H1 (cell line): ENCODE measurements around the gene PPP2R3A. TPM values are rescaled to one million over a fixed set of nuclear protein-coding genes. Genes with fewer than 3 reads are reported as not detected.

Source experiments
- CTCF ChIA-PET: fragments of 300-600 bp; sonication (Branson Sonifier 250); formaldehyde crosslinking; loops from one replicate; lab custom pipeline; 2021; ENCODE audit not compliant: partially characterized antibody; lab: Charles Lee
- POLR2A ChIA-PET: fragments of 300-600 bp; sonication (Branson Sonifier 250); formaldehyde crosslinking; loops from one replicate; lab custom pipeline; 2021; ENCODE audit warnings: inconsistent platforms; ENCODE audit not compliant: partially characterized antibody; lab: Charles Lee
- DNase-seq, 2 experiments: peaks; one replicate each; pipeline versions ENCODE4 v3.0.0 to v3.0.0-alpha.2; 2010 to 2022; ENCODE audit warnings: low spot score in 2 of 2, low read depth in 1 of 2, mixed read lengths in 1 of 2
- FAIRE-seq: peaks from 2 replicates; lab custom pipeline; 2011; peaks lifted over from hg19 to GRCh38; lab: Jason Lieb, UNC
- H2AFZ ChIP-seq: 2 replicates; pipeline ENCODE4 v1.8.1; 2012; ENCODE audit warnings: low read length, inconsistent platforms
- H2AK5ac ChIP-seq: 2 replicates; pipeline ENCODE4 v1.6.1; 2013; ENCODE audit warnings: low read depth, low read length
- H2BK120ac ChIP-seq: replicated peaks from 2 replicates; pipeline ENCODE3; 2013; ENCODE audit warnings: low read depth, low read length, inconsistent platforms
- H2BK12ac ChIP-seq: 2 replicates; pipeline ENCODE4 v1.6.1; 2013; ENCODE audit warnings: low read depth, low read length
- H2BK15ac ChIP-seq: 2 replicates; pipeline ENCODE4 v1.6.1; 2013; ENCODE audit warnings: low read length
- H2BK20ac ChIP-seq: 2 replicates; pipeline ENCODE4 v1.6.1; 2013; ENCODE audit warnings: low read length
- H2BK5ac ChIP-seq: 2 replicates; pipeline ENCODE4 v1.6.1; 2013; ENCODE audit warnings: low read depth, low read length
- H3K14ac ChIP-seq: 2 replicates; pipeline ENCODE4 v1.6.1; 2013; ENCODE audit warnings: inconsistent platforms; ENCODE audit not compliant: insufficient read length
- H3K18ac ChIP-seq: 2 replicates; pipeline ENCODE4 v1.6.1; 2013; ENCODE audit warnings: low read length; ENCODE audit errors: extremely low read depth
- H3K23ac ChIP-seq: 2 replicates; pipeline ENCODE4 v1.6.1; 2013; ENCODE audit warnings: inconsistent platforms; ENCODE audit not compliant: insufficient read length
- H3K23me2 ChIP-seq: 2 replicates; pipeline ENCODE4 v1.6.1; 2013; ENCODE audit warnings: low read depth, low read length
- H3K27ac ChIP-seq: 2 replicates; pipeline ENCODE4 v1.6.1; 2011; ENCODE audit warnings: low read depth, low read length, inconsistent platforms
- H3K27me3 ChIP-seq, 4 experiments: replicated peaks in 1 of 4; 1 replicate in 1 of 4; 2 replicates in 3 of 4; pipeline versions ENCODE4 v1.6.1 to v1.8.1; 2011 to 2013; ENCODE audit warnings: low read length in 3 of 4, mild to moderate bottlenecking in 3 of 4, inconsistent platforms in 2 of 4, mixed read lengths in 2 of 4, moderate library complexity in 1 of 4; ENCODE audit not compliant: control insufficient read depth in 3 of 4, insufficient read depth in 3 of 4; ENCODE audit errors: extremely low read depth in 1 of 4
- H3K36me3 ChIP-seq, 4 experiments: 2 replicates each; pipeline versions ENCODE4 v1.6.1 to v1.8.1; 2011 to 2013; ENCODE audit warnings: mild to moderate bottlenecking in 4 of 4, low read length in 3 of 4, moderate library complexity in 2 of 4, control low read depth in 1 of 4, inconsistent platforms in 1 of 4; ENCODE audit not compliant: insufficient read depth in 4 of 4, control insufficient read depth in 2 of 4
- H3K4ac ChIP-seq: replicated peaks from 2 replicates; pipeline ENCODE3; 2013; ENCODE audit warnings: low read length, low read depth, mixed read lengths, inconsistent platforms; ENCODE audit not compliant: insufficient read length
- H3K4me1 ChIP-seq, 4 experiments: replicated peaks in 1 of 4; 1 replicate in 1 of 4; 2 replicates in 3 of 4; pipeline versions ENCODE4 v1.6.1 to v1.8.1; 2011 to 2013; ENCODE audit warnings: low read length in 3 of 4, inconsistent platforms in 2 of 4, mixed read lengths in 1 of 4; ENCODE audit not compliant: insufficient read depth in 4 of 4, control insufficient read depth in 3 of 4
- H3K4me2 ChIP-seq, 2 experiments: 2 replicates each; pipeline versions ENCODE4 v1.6.1 to v1.8.1; 2011 to 2013; ENCODE audit warnings: low read depth in 2 of 2, low read length in 2 of 2, control low read depth in 1 of 2, inconsistent platforms in 1 of 2, mild to moderate bottlenecking in 1 of 2; ENCODE audit not compliant: insufficient read depth in 1 of 2
- H3K4me3 ChIP-seq, 4 experiments: fragments of 200-600, 300-600 bp in 1 of 4; sonication (generic), shearing (Covaris generic), sonication (Bioruptor Twin) in 1 of 4; 2 replicates each; pipeline versions ENCODE4 v1.5.1 to v1.8.1; 2011 to 2016; ENCODE audit warnings: low read length in 4 of 4, low read depth in 3 of 4, control low read depth in 2 of 4, inconsistent platforms in 2 of 4, mild to moderate bottlenecking in 2 of 4, mixed read lengths in 1 of 4, moderate library complexity in 1 of 4; ENCODE audit not compliant: insufficient read depth in 2 of 4; ENCODE audit errors: extremely low read depth in 1 of 4
- H3K56ac ChIP-seq: replicated peaks from 2 replicates; pipeline ENCODE3; 2013; ENCODE audit warnings: low read depth, mild to moderate bottlenecking, mixed read lengths, low read length, inconsistent platforms; ENCODE audit not compliant: insufficient read length
- H3K79me1 ChIP-seq: 2 replicates; pipeline ENCODE4 v1.6.1; 2013; ENCODE audit warnings: low read depth, low read length, control low read depth
- H3K79me2 ChIP-seq, 2 experiments: 2 replicates each; pipeline versions ENCODE4 v1.6.1 to v1.8.1; 2012 to 2013; ENCODE audit warnings: low read length in 2 of 2, mild to moderate bottlenecking in 2 of 2, inconsistent platforms in 1 of 2; ENCODE audit not compliant: insufficient read depth in 2 of 2, control insufficient read depth in 1 of 2
- H3K9ac ChIP-seq, 4 experiments: replicated peaks in 1 of 4; 1 replicate in 1 of 4; 2 replicates in 3 of 4; pipeline versions ENCODE4 v1.6.1 to v1.8.1; 2011 to 2013; ENCODE audit warnings: low read depth in 3 of 4, low read length in 3 of 4, control low read depth in 2 of 4, mild to moderate bottlenecking in 2 of 4, moderate library complexity in 2 of 4, inconsistent platforms in 1 of 4; ENCODE audit errors: extremely low read depth in 1 of 4
- H3K9me3 ChIP-seq, 2 experiments: 2 replicates each; pipeline versions ENCODE4 v1.6.1 to v1.8.1; 2012 to 2013; ENCODE audit warnings: mild to moderate bottlenecking in 2 of 2, moderate library complexity in 2 of 2, control low read depth in 1 of 2, inconsistent platforms in 1 of 2, low read depth in 1 of 2, low read length in 1 of 2, mixed read lengths in 1 of 2; ENCODE audit not compliant: insufficient read depth in 2 of 2
- H4K20me1 ChIP-seq, 2 experiments: replicated peaks in 1 of 2; 2 replicates each; pipeline versions ENCODE3 to v1.8.1; 2011 to 2013; ENCODE audit warnings: inconsistent platforms in 2 of 2, low read length in 2 of 2, mild to moderate bottlenecking in 1 of 2; ENCODE audit not compliant: insufficient read depth in 2 of 2, control insufficient read depth in 1 of 2
- H4K5ac ChIP-seq: 2 replicates; pipeline ENCODE4 v1.6.1; 2013; ENCODE audit warnings: low read length, low read depth, mixed read lengths, inconsistent platforms; ENCODE audit not compliant: insufficient read length
- H4K8ac ChIP-seq: 2 replicates; pipeline ENCODE4 v1.8.0; 2013; ENCODE audit warnings: mild to moderate bottlenecking, moderate library complexity, low read length, inconsistent platforms; ENCODE audit not compliant: insufficient read depth; ENCODE audit errors: extremely low read depth
- H4K91ac ChIP-seq: replicated peaks from 2 replicates; pipeline ENCODE3; 2013; ENCODE audit warnings: low read length, mixed read lengths, inconsistent platforms; ENCODE audit not compliant: insufficient read length
- BACH1 ChIP-seq: IDR thresholded peaks from 2 replicates; pipeline ENCODE4 v1.6.1; 2012; ENCODE audit warnings: low read length, improper control_type of control experiment
- HDAC2 ChIP-seq, 2 experiments: fragments of 300-600 bp in 1 of 2; sonication (generic) in 1 of 2; IDR thresholded peaks; 2 replicates each; pipeline ENCODE4 v1.6.1; 2011 to 2012; ENCODE audit warnings: low read depth in 2 of 2, low read length in 2 of 2, mild to moderate bottlenecking in 2 of 2, moderate library complexity in 2 of 2, borderline replicate concordance in 1 of 2, inconsistent platforms in 1 of 2
- JUN ChIP-seq: IDR thresholded peaks from 2 replicates; pipeline ENCODE4 v1.6.1; 2011; ENCODE audit warnings: low read depth, mild to moderate bottlenecking, improper control_type of control experiment, low read length
- NRF1 ChIP-seq: IDR thresholded peaks from 2 replicates; pipeline ENCODE4 v1.6.1; 2011; ENCODE audit warnings: mild to moderate bottlenecking, low read depth, low read length, improper control_type of control experiment
- SIRT6 ChIP-seq: IDR thresholded peaks from one replicate; pipeline ENCODE4 v1.7.1; 2012; ENCODE audit warnings: low read length, inconsistent platforms
- SP1 ChIP-seq: IDR thresholded peaks from 2 replicates; pipeline ENCODE4 v1.6.1; 2011; ENCODE audit warnings: low read depth, low read length
- TAF7 ChIP-seq: optimal IDR thresholded peaks from 2 replicates; pipeline ENCODE3; 2011; ENCODE audit warnings: low read depth, mild to moderate bottlenecking, inconsistent platforms, low read length, moderate library complexity, borderline replicate concordance
- WGBS, 2 experiments: shearing (Covaris generic) in 1 of 2; methylation state at CpG; one replicate each; pipeline versions ENCODE4 v1.1.6 to v1.1.7; 2013 to 2015; ENCODE audit warnings: low lambda C conversion rate in 2 of 2, mixed read lengths in 2 of 2, inconsistent platforms in 1 of 2, low coverage in 1 of 2, missing lambda C conversion rate in 1 of 2; ENCODE audit not compliant: insufficient replicate concordance in 2 of 2, insufficient coverage in 1 of 2, insufficient read length in 1 of 2; ENCODE audit errors: extremely low coverage in 1 of 2, missing lambda C conversion rate in 1 of 2; 5-methylcytosine and 5-hydroxymethylcytosine counted together
- polyA plus RNA-seq, 7 experiments: library from polyadenylated mRNA; depleted of rRNA in 3 of 7; stranded (reverse) in 5 of 7; unstranded in 2 of 7; fragments of >200 nt in 5 of 7; fragments of 200-250 nt in 2 of 7; gene quantifications; 1 replicate in 5 of 7; 2 replicates in 1 of 7; 4 replicates in 1 of 7; pipeline versions ENCODE4 v1.2.1 to v1.2.3, GENCODE V29; 2011 to 2013; ENCODE audit warnings: missing spikeins in 2 of 7, mixed read lengths in 2 of 7
- total RNA-seq: library from RNA; stranded (reverse); fragmentation: NEBNext Ultra II Directional; extraction: Animal tissue kit (Norgen Biotek cat#: 25700); gene quantifications from 2 replicates; pipeline ENCODE4 v1.2.1, GENCODE V29; 2021
- TF ChIP-seq, protein P1 (sequence below): IDR thresholded peaks from 2 replicates; pipeline ENCODE4 v1.6.1; 2011; ENCODE audit warnings: low read depth, mild to moderate bottlenecking, low read length; ENCODE audit not compliant: insufficient read depth
- TF ChIP-seq, protein P2 (sequence below): IDR thresholded peaks from 2 replicates; pipeline ENCODE4 v1.6.1; 2012; ENCODE audit warnings: low read length, inconsistent platforms

PPP2R3A gene
- total and polyA plus RNA-seq, 2 of the 8 experiments (the other 6 are each of a cell fraction or from before 2014, with no cell fraction given) = 4.1 to 15.2 TPM

DNA sequence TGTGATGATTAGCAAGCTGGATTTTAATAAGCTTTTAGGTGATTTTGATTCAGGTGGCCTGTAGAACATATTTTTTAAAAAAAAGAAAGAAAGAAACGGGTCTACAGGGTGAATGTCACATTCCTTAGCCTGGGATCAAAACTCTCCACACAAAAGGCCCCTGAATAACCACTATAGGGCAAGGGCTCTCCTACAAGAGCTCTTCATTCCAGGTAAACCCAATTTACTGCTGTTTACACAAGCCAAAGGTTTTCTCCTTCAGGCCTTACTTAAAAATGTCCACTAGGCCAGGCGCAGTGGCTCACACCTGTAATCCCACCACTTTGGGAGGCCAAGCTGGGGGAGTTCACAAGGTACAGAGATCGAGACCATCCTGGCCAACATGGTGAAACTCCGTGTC, 222.3 kb downstream of the PPP2R3A start:
- no peak overlapping the region for H4K8ac ChIP-seq
- no peaks in the 10 kb centered on the region for H3K27me3 ChIP-seq
- H3K14ac ChIP-seq = no peak overlapping the region
- POLR2A ChIA-PET = interaction anchor here (0.5 to 12.1 kb wide), 4 partner anchors 8 to 769 kb away, joined by 3 to 86 read pairs (median 3); partner anchors contain the start of gene MSL2
- CTCF ChIA-PET = interaction anchor here (0.7 kb wide), 1 partner anchor 58 kb away, joined by 3 read pairs; no protein-coding TSS in a partner anchor
- H3K4me3 ChIP-seq = no peak overlapping the region
- no peaks in the 10 kb centered on the region for H3K23me2 ChIP-seq
- no peak overlapping the region for H4K91ac ChIP-seq
- no peak overlapping the region for H3K27ac ChIP-seq
- H3K4me1 ChIP-seq = peaks cover 0 to 10% (median 4%) of the 10 kb centered on the region in 4 experiments; a peak in 4 of 7 replicates
- peaks cover 56 to 100% of the 10 kb centered on the region in 2 experiments for H3K79me2 ChIP-seq
- H2AK5ac ChIP-seq = peak overlapping the region; percentile 53; the same call in 1 of the 2 replicates
- no peak overlapping the region for H3K9ac ChIP-seq
- H2BK120ac ChIP-seq = no peak overlapping the region
- no peak overlapping the region for H2AFZ ChIP-seq
- no peak overlapping the region for H2BK12ac ChIP-seq
- no peak overlapping the region; the same call in 1 of the 2 replicates for H3K18ac ChIP-seq
- no peak overlapping the region for H3K23ac ChIP-seq
- H3K4me2 ChIP-seq = peak overlapping the region in 1 of 2 experiments; percentile 23; a peak in 1 of 4 replicates
- no peak overlapping the region for H2BK20ac ChIP-seq
- no peak overlapping the region for H4K5ac ChIP-seq
- no peak for DNase-seq
- no peaks in the 10 kb centered on the region for H3K9me3 ChIP-seq
- H3K36me3 ChIP-seq = no peaks in the 10 kb centered on the region
- no peak overlapping the region for H3K4ac ChIP-seq
- peaks cover 6% of the 10 kb centered on the region; the same call in 1 of the 2 replicates for H3K79me1 ChIP-seq
- no peak overlapping the region for H2BK15ac ChIP-seq
- 78% methylated on average over 4 of the region's 4 CpGs; no CpG with 5 or more reads in 1 of the 2 experiments for WGBS, 2 experiments
- peaks cover 22 to 31% of the 10 kb centered on the region in 2 experiments for H4K20me1 ChIP-seq
- no peak overlapping the region for H3K56ac ChIP-seq
- FAIRE-seq = no peak
- no peak overlapping the region for H2BK5ac ChIP-seq
- no peak for TF ChIP-seq BACH1
- TF ChIP-seq HDAC2 (IDR thresholded peaks at IDR 0.05; ENCODE audit: borderline replicate concordance in 1 of 2, low read depth in 2 of 2, low read length in 2 of 2) = no peak
- TF ChIP-seq SIRT6 = no peak
- TF ChIP-seq NRF1 = no peak
- no peak for TF ChIP-seq SP1
- TF ChIP-seq TAF7 = no peak
- no peak for TF ChIP-seq JUN
- TF ChIP-seq, protein P1, sequence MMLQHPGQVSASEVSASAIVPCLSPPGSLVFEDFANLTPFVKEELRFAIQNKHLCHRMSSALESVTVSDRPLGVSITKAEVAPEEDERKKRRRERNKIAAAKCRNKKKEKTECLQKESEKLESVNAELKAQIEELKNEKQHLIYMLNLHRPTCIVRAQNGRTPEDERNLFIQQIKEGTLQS = no peak
- TF ChIP-seq, protein P2, sequence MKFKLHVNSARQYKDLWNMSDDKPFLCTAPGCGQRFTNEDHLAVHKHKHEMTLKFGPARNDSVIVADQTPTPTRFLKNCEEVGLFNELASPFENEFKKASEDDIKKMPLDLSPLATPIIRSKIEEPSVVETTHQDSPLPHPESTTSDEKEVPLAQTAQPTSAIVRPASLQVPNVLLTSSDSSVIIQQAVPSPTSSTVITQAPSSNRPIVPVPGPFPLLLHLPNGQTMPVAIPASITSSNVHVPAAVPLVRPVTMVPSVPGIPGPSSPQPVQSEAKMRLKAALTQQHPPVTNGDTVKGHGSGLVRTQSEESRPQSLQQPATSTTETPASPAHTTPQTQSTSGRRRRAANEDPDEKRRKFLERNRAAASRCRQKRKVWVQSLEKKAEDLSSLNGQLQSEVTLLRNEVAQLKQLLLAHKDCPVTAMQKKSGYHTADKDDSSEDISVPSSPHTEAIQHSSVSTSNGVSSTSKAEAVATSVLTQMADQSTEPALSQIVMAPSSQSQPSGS = no peak
